Stomach (tissue), 9 donors: ENCODE measurements around the gene ELSPBP1. TPM values are rescaled to one million over a fixed set of nuclear protein-coding genes. Genes with fewer than 3 reads are reported as not detected.
"Not testable (repeated sequence)": the region's sequence is repeated elsewhere in the genome, so short reads cannot be mapped to it uniquely, and the experiment has no call there.

ENCODE experiments used
- DNase-seq, 2 donors: peaks; one replicate each; pipeline versions ENCODE4 v3.0.0 to v3.0.0-alpha.2; 2013 to 2019
- H3K27ac ChIP-seq, 5 donors: fragments of 200-600 bp in 4 of 5; sonication (generic) in 4 of 5; one replicate each; pipeline ENCODE4 v1.5.1; 2013 to 2019; ENCODE audit warnings: mild to moderate bottlenecking in 1 of 5, moderate library complexity in 1 of 5
- H3K27me3 ChIP-seq, 3 donors: fragments of 200-600 bp; sonication (generic); one replicate each; pipeline ENCODE4 v1.5.1; 2017 to 2019; ENCODE audit warnings: mixed run types in 1 of 3
- H3K36me3 ChIP-seq, 4 donors: fragments of 200-600 bp; sonication (generic); 1 replicate in 3 of 4; 2 replicates in 1 of 4; pipeline ENCODE4 v1.5.1; 2016 to 2019
- H3K4me1 ChIP-seq, 4 donors: fragments of 200-600 bp; sonication (generic); one replicate each; pipeline ENCODE4 v1.5.1; 2016 to 2019
- H3K4me3 ChIP-seq, 4 donors: fragments of 200-600 bp; sonication (generic) in 3 of 4; one replicate each; pipeline ENCODE4 v1.5.1; 2016 to 2019; ENCODE audit warnings: mild to moderate bottlenecking in 1 of 4
- H3K9me3 ChIP-seq, 4 donors: fragments of 200-600 bp; sonication (generic); one replicate each; pipeline ENCODE4 v1.5.1; 2016 to 2019
- EP300 ChIP-seq: sonication (generic); formaldehyde crosslinking; IDR thresholded peaks from one replicate; pipeline ENCODE4 v1.6.1; 2017; ENCODE audit warnings: antibody characterized with exemption
- POLR2A ChIP-seq, 4 donors: fragments of 450-650 bp; IDR thresholded peaks; one replicate each; pipeline ENCODE4 v1.6.1; 2016; ENCODE audit warnings: antibody characterized with exemption in 4 of 4, control low read depth in 2 of 4, mild to moderate bottlenecking in 1 of 4, moderate library complexity in 1 of 4
- POLR2AphosphoS5 ChIP-seq, 3 donors: sonication (generic); formaldehyde crosslinking; IDR thresholded peaks; one replicate each; pipeline ENCODE4 v1.6.1; 2016; ENCODE audit warnings: antibody characterized with exemption in 3 of 3
- WGBS, 5 donors: extraction: QIAGEN DNeasy Blood & Tissue Kit in 3 of 5; methylation state at CpG; one replicate each; pipeline versions ENCODE4 v1.1.5 to v1.1.7; 2013 to 2018; 5-methylcytosine and 5-hydroxymethylcytosine counted together
- intact Hi-C: fragments of 100-400 bp; cut with DNase I; formaldehyde crosslinking; loops from one replicate; pipeline ENCODE4 v1.15.1; 2023; ENCODE audit warnings: low total_unique reads
- polyA plus RNA-seq, 3 donors: library from polyadenylated mRNA; stranded (reverse); fragments of 200-250 nt; gene quantifications; one replicate each; pipeline ENCODE4 v1.2.3, GENCODE V29; 2013
- total RNA-seq, 5 donors: library from RNA; depleted of rRNA; stranded (reverse); fragments of >200 nt; gene quantifications; one replicate each; pipeline versions ENCODE4 v1.1.0 to v1.2.3, GENCODE V29; 2014 to 2016
- TF ChIP-seq, protein P1 (sequence below), 7 experiments: fragments of 450-650 bp in 4 of 7; fragments of 200-600 bp in 3 of 7; sonication (generic) in 3 of 7; IDR thresholded peaks; one replicate each; pipeline ENCODE4 v1.5.1; 2016 to 2019; ENCODE audit warnings: antibody characterized with exemption in 7 of 7, control low read depth in 2 of 7, mild to moderate bottlenecking in 1 of 7
- donor health status: healthy with polysubstance abuse.
- donor health status: Bipolar disorder and iron deficiency.
- donor health status: healthy.

Gene ELSPBP1
- total and polyA plus RNA-seq, 8 donors, result not detected

DNA sequence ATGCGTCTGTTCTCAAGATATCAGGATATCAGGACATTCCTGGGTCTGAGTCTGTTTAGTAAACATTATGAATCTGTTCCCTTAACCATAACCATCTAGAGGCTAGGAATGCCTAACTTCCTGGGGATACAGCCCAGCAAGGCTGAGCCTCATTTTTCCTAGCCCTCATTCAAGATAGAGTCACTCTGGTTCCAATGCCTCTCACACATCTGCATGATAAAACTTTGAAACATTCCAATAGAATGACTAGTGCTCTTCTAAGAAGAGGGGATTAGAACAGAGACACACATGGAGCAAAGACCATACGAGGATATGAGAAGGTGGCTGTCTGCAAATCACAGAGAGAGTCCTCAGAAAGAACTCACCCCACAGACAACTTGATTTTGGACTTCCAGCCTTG, 70.1 kb downstream of the ELSPBP1 start:
- no peaks in the 10 kb centered on the region for H3K9me3 ChIP-seq
- intact Hi-C loops, result no loop called here
- WGBS, 5 donors, result 65 to 72% (median 70%) methylated on average over 2 of the region's 2 CpGs
- peaks cover 0 to 43% (median 0%) of the 10 kb centered on the region in 4 donors for H3K36me3 ChIP-seq
- H3K4me3 ChIP-seq, result no peak overlapping the region
- no peak for TF ChIP-seq EP300
- TF ChIP-seq, protein P1, sequence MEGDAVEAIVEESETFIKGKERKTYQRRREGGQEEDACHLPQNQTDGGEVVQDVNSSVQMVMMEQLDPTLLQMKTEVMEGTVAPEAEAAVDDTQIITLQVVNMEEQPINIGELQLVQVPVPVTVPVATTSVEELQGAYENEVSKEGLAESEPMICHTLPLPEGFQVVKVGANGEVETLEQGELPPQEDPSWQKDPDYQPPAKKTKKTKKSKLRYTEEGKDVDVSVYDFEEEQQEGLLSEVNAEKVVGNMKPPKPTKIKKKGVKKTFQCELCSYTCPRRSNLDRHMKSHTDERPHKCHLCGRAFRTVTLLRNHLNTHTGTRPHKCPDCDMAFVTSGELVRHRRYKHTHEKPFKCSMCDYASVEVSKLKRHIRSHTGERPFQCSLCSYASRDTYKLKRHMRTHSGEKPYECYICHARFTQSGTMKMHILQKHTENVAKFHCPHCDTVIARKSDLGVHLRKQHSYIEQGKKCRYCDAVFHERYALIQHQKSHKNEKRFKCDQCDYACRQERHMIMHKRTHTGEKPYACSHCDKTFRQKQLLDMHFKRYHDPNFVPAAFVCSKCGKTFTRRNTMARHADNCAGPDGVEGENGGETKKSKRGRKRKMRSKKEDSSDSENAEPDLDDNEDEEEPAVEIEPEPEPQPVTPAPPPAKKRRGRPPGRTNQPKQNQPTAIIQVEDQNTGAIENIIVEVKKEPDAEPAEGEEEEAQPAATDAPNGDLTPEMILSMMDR (IDR thresholded peaks at IDR 0.05), result no peak
- no peak for TF ChIP-seq POLR2A (IDR thresholded peaks at IDR 0.05)
- TF ChIP-seq POLR2AphosphoS5 (IDR thresholded peaks at IDR 0.05), result no peak
- no peak for DNase-seq
- H3K4me1 ChIP-seq, result no peaks in the 10 kb centered on the region
- no peak overlapping the region for H3K27ac ChIP-seq
- peaks cover 0 to 22% (median 0%) of the 10 kb centered on the region in 3 donors for H3K27me3 ChIP-seq

DNA sequence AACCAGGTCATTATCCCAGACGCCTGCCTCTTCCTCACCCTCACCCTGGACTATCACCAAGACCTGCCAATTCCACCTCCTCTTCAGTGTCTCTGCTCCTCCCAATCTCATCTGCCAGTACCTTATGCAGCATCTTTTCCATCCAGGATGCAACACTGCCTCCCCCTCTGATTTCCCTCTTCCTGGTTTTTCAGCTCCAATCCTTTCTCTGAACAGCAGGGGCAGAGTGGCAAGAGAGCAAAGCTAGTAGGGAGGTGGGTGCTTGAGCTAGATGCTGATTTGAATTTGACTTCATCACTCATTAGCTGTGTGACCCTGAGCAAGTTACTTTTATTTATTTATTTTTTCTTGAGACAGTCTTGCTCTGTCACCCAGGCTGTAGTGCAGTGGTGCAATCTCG, 75.0 kb downstream of the ELSPBP1 start:
- WGBS, 5 donors, result 63 to 84% (median 67%) methylated on average over 2 of the region's 2 CpGs
- intact Hi-C loops, result no loop called here
- H3K27me3 ChIP-seq, result no peaks in the 10 kb centered on the region
- no peak overlapping the region for H3K27ac ChIP-seq
- DNase-seq, result no peak
- H3K9me3 ChIP-seq, result no peaks in the 10 kb centered on the region
- H3K36me3 ChIP-seq, result peaks cover 0 to 54% (median 9%) of the 10 kb centered on the region in 4 donors
- no peaks in the 10 kb centered on the region for H3K4me1 ChIP-seq
- H3K4me3 ChIP-seq, result no peak overlapping the region
- TF ChIP-seq, protein P1 (IDR thresholded peaks at IDR 0.05), result no peak
- TF ChIP-seq POLR2A (IDR thresholded peaks at IDR 0.05), result no peak
- no peak for TF ChIP-seq EP300
- no peak for TF ChIP-seq POLR2AphosphoS5 (IDR thresholded peaks at IDR 0.05)

DNA sequence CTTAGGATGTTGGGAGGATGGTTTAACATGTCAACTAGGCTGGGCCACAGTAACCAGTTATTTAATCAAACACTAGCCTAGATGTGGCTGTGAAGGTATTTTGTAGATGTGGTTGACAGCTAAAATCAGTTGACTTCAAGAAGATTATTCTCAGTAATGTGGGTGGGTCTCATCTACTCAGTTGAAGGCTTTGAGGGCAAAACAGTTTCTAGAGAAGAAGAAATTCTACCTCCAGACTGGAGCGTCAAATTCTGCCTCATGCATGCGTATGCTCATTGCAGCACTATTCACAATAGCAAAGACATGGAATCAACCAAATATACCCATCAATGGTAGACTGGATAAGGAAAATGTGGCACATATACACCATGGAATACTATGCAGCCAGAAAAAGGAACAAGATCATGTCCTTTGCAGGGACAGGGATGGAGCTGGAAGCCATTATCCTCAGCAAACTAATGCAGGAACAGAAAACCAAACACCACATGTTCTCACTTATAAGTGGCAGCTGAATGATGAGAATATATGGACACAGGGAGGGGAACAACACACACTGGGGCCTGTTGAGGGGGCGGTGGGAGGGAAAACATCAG, 75.8 kb downstream of the ELSPBP1 start:
- H3K4me3 ChIP-seq, H3K27ac ChIP-seq, H3K27me3 ChIP-seq, H3K9me3 ChIP-seq, H3K4me1 ChIP-seq, intact Hi-C loops, DNase-seq: not testable (repeated sequence)
- peaks cover 0 to 49% (median 10%) of the 10 kb centered on the region in 4 donors for H3K36me3 ChIP-seq
- 88 to 97% (median 92%) methylated on average over 3 of the region's 3 CpGs for WGBS, 5 donors

Other genes with a start within 250 kb of the ELSPBP1 start
- 100 to 1,000 TPM; 110 to 784 (median 214) TPM for gene NOP53, start 249.1 kb upstream of the ELSPBP1 start, total RNA-seq
- gene NOP53, start 249.1 kb upstream of the ELSPBP1 start, polyA plus RNA-seq, result 100 to 1,000 TPM; 540 to 699 (median 547) TPM
- 1,000 to 10,000 TPM in 1 of 5 donors, 100 to 1,000 TPM in 4; 204 to 1,097 (median 628) TPM for gene SELENOW, start 215.9 kb upstream of the ELSPBP1 start, total RNA-seq
- gene SELENOW, start 215.9 kb upstream of the ELSPBP1 start, polyA plus RNA-seq, result 100 to 1,000 TPM; 496 to 589 (median 581) TPM
- gene TPRX1, start 190.1 kb upstream of the ELSPBP1 start, total RNA-seq, result not detected
- gene TPRX1, start 190.1 kb upstream of the ELSPBP1 start, polyA plus RNA-seq, result not detected
- not detected for gene CRX, start 172.7 kb upstream of the ELSPBP1 start, total RNA-seq
- not detected for gene CRX, start 172.7 kb upstream of the ELSPBP1 start, polyA plus RNA-seq
- not detected for gene TPRX2, start 135.4 kb upstream of the ELSPBP1 start, total RNA-seq
- not detected for gene TPRX2, start 135.4 kb upstream of the ELSPBP1 start, polyA plus RNA-seq
- 10 to 100 TPM in 1 of 5 donors, 1 to 10 TPM in 1, not detected in 3; 6.8 to 13.4 TPM for gene SULT2A1, start 108.3 kb upstream of the ELSPBP1 start, total RNA-seq
- gene SULT2A1, start 108.3 kb upstream of the ELSPBP1 start, polyA plus RNA-seq, result 10 to 100 TPM in 1 of 3 donors, 1 to 10 TPM in 1, under 1 TPM in 1; 0.48 to 16.5 (median 8.5) TPM
- not detected for gene BSPH1, start 2.5 kb upstream of the ELSPBP1 start, total RNA-seq
- not detected for gene BSPH1, start 2.5 kb upstream of the ELSPBP1 start, polyA plus RNA-seq
- not detected for gene CABP5, start 49.4 kb downstream of the ELSPBP1 start, total RNA-seq
- gene CABP5, start 49.4 kb downstream of the ELSPBP1 start, polyA plus RNA-seq, result not detected
- 10 to 100 TPM in 1 of 5 donors, 1 to 10 TPM in 4; 1.4 to 90.2 (median 6.2) TPM for gene PLA2G4C, start 116.2 kb downstream of the ELSPBP1 start, total RNA-seq
- 1 to 10 TPM; 3.7 to 6.7 (median 5.7) TPM for gene PLA2G4C, start 116.2 kb downstream of the ELSPBP1 start, polyA plus RNA-seq
- gene LIG1, start 175.7 kb downstream of the ELSPBP1 start, total RNA-seq, result 10 to 100 TPM; 16.0 to 35.6 (median 19.7) TPM
- gene LIG1, start 175.7 kb downstream of the ELSPBP1 start, polyA plus RNA-seq, result 10 to 100 TPM; 15.9 to 48.2 (median 16.8) TPM
- 10 to 100 TPM in 2 of 5 donors, 1 to 10 TPM in 3; 1.3 to 28.0 (median 4.0) TPM for gene ZSWIM9, start 176.0 kb downstream of the ELSPBP1 start, total RNA-seq
- 1 to 10 TPM; 3.0 to 6.9 (median 3.5) TPM for gene ZSWIM9, start 176.0 kb downstream of the ELSPBP1 start, polyA plus RNA-seq